Fibroblast of lung (primary cell): Measurements from ENCODE around the gene LIG1. TPM values are rescaled to one million over a fixed set of nuclear protein-coding genes. Genes with fewer than 3 reads are reported as not detected.

Experiments
- DNase-seq, 2 donors: peaks; one replicate each; pipeline versions ENCODE4 v3.0.0 to v3.0.0-alpha.2; 2010; ENCODE audit warnings: low read depth in 2 of 2
- H2AFZ ChIP-seq: 2 replicates; pipeline ENCODE4 v1.5.1; 2012; ENCODE audit warnings: low read length, control low read depth, inconsistent platforms
- H3K27ac ChIP-seq: 2 replicates; pipeline ENCODE4 v1.5.1; 2011; ENCODE audit warnings: low read length, control low read depth; ENCODE audit not compliant: insufficient read depth
- H3K27me3 ChIP-seq: 2 replicates; pipeline ENCODE4 v1.5.1; 2011; ENCODE audit warnings: mild to moderate bottlenecking, low read length; ENCODE audit not compliant: control insufficient read depth, insufficient read depth
- H3K36me3 ChIP-seq: 2 replicates; pipeline ENCODE4 v1.5.1; 2011; ENCODE audit warnings: low read length; ENCODE audit not compliant: control insufficient read depth, insufficient read depth
- H3K4me1 ChIP-seq: 2 replicates; pipeline ENCODE4 v1.5.1; 2011; ENCODE audit warnings: low read length; ENCODE audit not compliant: control insufficient read depth, insufficient read depth; ENCODE audit errors: extremely low read depth
- H3K4me2 ChIP-seq: 2 replicates; pipeline ENCODE4 v1.5.1; 2011; ENCODE audit warnings: low read length, control low read depth; ENCODE audit not compliant: insufficient read depth; ENCODE audit errors: extremely low read depth
- H3K4me3 ChIP-seq, 4 experiments: fragments of 200-600 bp in 1 of 4; sonication (generic) in 1 of 4; replicated peaks in 1 of 4; 2 replicates each; pipeline ENCODE4 v1.5.1; 2011 to 2016; ENCODE audit warnings: low read length in 4 of 4, low read depth in 3 of 4, mild to moderate bottlenecking in 3 of 4, control low read depth in 2 of 4, inconsistent platforms in 1 of 4, mixed read lengths in 1 of 4; ENCODE audit not compliant: insufficient read depth in 1 of 4; ENCODE audit errors: control extremely low read depth in 1 of 4
- H3K79me2 ChIP-seq: 2 replicates; pipeline ENCODE4 v1.5.1; 2012; ENCODE audit warnings: mild to moderate bottlenecking, low read length, inconsistent platforms; ENCODE audit not compliant: control insufficient read depth, insufficient read depth
- H3K9ac ChIP-seq: 2 replicates; pipeline ENCODE4 v1.5.1; 2011; ENCODE audit warnings: mild to moderate bottlenecking, low read length, control low read depth; ENCODE audit not compliant: insufficient read depth
- H3K9me3 ChIP-seq: 2 replicates; pipeline ENCODE4 v1.5.1; 2012; ENCODE audit warnings: low read depth, low read length; ENCODE audit not compliant: control insufficient read depth, insufficient read depth
- H4K20me1 ChIP-seq: 2 replicates; pipeline ENCODE4 v1.5.1; 2011; ENCODE audit warnings: low read length; ENCODE audit not compliant: control insufficient read depth, insufficient read depth; ENCODE audit errors: extremely low read depth
- EZH2 ChIP-seq: IDR thresholded peaks from 2 replicates; pipeline ENCODE4 v1.5.1; 2012; ENCODE audit warnings: low read length, control low read depth, mild to moderate bottlenecking; ENCODE audit errors: missing control alignments
- polyA plus RNA-seq, 2 donors: library from polyadenylated mRNA; depleted of rRNA in 1 of 2; stranded (reverse) in 1 of 2; unstranded in 1 of 2; fragments of >200 nt; gene quantifications; 2 replicates each; pipeline ENCODE4 v1.2.1, GENCODE V29; 2011 to 2012; ENCODE audit warnings: missing spikeins in 1 of 2
- total RNA-seq: library from RNA; depleted of rRNA; stranded (reverse); fragments of >200 nt; gene quantifications from 2 replicates; pipeline ENCODE4 v1.2.1, GENCODE V29; 2014
- TF ChIP-seq, protein P1 (sequence below), 2 donors: IDR thresholded peaks in 1 of 2; conservative IDR thresholded peaks in 1 of 2; 1 replicate in 1 of 2; 2 replicates in 1 of 2; pipeline ENCODE4 v1.5.1; 2011 to 2012; ENCODE audit warnings: low read length in 2 of 2, control low read depth in 1 of 2, inconsistent platforms in 1 of 2, low read depth in 1 of 2, mild to moderate bottlenecking in 1 of 2

LIG1 gene
- total and polyA plus RNA-seq, 2 donors (not counting 1 experiment from before 2014, with no cell fraction given): 10.6 TPM

DNA sequence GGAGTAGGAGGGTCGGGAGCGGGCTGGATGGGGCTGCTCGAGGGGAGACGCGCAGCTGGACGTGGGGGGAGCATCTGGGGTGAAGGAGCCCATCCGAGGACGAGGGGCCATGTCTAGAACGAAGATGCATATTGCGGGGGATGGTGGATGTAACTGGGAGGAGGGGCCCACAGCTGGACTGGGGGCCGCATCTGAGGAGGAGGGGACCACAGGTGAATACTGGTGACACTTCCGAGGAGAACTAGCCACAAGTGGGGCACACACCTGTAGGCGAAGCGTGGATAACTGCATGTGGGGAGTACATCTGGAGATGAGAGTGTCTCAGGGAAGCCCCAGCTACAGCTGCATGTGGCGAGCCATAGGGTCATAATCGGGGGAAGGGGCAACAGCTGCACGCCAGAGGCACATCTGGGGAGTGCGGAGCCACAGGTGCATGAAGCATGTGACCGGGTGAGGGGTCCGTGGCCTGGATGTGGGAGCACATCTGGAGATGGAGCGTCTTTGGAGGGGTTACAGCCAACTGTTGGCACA is 738 bp upstream of the LIG1 start:
- no peak for TF ChIP-seq EZH2
- TF ChIP-seq, protein P1, sequence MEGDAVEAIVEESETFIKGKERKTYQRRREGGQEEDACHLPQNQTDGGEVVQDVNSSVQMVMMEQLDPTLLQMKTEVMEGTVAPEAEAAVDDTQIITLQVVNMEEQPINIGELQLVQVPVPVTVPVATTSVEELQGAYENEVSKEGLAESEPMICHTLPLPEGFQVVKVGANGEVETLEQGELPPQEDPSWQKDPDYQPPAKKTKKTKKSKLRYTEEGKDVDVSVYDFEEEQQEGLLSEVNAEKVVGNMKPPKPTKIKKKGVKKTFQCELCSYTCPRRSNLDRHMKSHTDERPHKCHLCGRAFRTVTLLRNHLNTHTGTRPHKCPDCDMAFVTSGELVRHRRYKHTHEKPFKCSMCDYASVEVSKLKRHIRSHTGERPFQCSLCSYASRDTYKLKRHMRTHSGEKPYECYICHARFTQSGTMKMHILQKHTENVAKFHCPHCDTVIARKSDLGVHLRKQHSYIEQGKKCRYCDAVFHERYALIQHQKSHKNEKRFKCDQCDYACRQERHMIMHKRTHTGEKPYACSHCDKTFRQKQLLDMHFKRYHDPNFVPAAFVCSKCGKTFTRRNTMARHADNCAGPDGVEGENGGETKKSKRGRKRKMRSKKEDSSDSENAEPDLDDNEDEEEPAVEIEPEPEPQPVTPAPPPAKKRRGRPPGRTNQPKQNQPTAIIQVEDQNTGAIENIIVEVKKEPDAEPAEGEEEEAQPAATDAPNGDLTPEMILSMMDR (conservative IDR thresholded peaks at IDR 0.05 in 1 of 2, IDR thresholded peaks at IDR 0.05 in 1 of 2; ENCODE audit: low read depth in 1 of 2, low read length in 2 of 2): no peak
- Histone ChIP-seq H3K27me3 (no peaks in the 10 kb centered on the region), H3K36me3 (no peaks in the 10 kb centered on the region), H3K79me2 (peaks cover 26% of the 10 kb centered on the region), H3K9me3 (no peaks in the 10 kb centered on the region), H3K4me1 (peaks cover 2% of the 10 kb centered on the region), H3K4me3 (peak overlapping the region; percentile 77 to 97 (median 82)), H4K20me1 (no peaks in the 10 kb centered on the region), H3K4me2 (peak overlapping the region; percentile 93), H3K9ac (peak overlapping the region; percentile 73), H2AFZ (peak overlapping the region; percentile 76), H3K27ac (peak overlapping the region; percentile 5)
- no peak for DNase-seq

DNA sequence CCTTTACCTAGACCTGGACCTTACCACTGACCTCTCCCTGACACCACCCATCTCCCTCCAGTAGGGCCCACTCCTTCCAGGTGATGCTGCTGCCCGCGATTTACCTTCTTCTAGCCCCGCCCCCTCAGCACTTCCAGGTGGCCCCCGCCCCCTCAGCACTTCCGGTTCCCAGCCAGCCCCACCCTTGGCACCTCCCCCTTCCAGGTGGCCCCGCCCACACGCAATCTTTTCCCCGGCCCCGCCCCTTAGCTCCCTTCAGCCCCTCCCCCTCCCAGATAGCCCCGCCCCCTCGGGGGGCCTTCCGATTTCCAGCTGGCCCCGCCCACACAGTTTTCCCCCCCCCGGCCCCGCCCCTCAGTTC is 586 bp downstream of the LIG1 start:
- Histone ChIP-seq H3K36me3 (no peaks in the 10 kb centered on the region), H3K4me1 (peaks cover 2% of the 10 kb centered on the region), H4K20me1 (no peaks in the 10 kb centered on the region), H3K9ac (no peak overlapping the region), H3K4me2 (peak overlapping the region; percentile 86), H3K4me3 (peak overlapping the region; percentile 77 to 87 (median 82)), H2AFZ (peak overlapping the region; percentile 58), H3K27ac (peak overlapping the region; percentile 87), H3K27me3 (no peaks in the 10 kb centered on the region), H3K79me2 (peaks cover 26% of the 10 kb centered on the region), H3K9me3 (no peaks in the 10 kb centered on the region)
- TF ChIP-seq, protein P1 (conservative IDR thresholded peaks at IDR 0.05 in 1 of 2, IDR thresholded peaks at IDR 0.05 in 1 of 2; ENCODE audit: low read depth in 1 of 2, low read length in 2 of 2): no peak
- TF ChIP-seq EZH2: no peak
- DNase-seq: peak; percentile 37 to 71

DNA sequence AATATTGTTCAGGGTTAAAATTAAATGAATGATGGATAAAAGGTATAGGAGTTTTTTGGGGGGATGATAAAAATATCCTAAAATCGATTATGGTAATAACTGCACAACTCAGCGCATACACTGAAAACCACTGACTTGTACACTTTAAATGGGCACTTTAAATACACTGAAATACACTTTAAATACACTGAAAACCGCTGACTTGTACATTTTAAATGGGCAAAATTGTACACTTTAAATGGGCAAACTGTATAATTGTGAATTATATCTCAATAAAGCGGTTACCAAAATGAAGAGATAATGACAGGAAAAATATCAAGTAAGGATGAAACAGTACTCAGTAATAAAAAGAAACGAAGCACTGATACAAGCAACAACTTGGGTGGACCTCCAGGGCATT is 1.5 kb downstream of the LIG1 start:
- H3K36me3 ChIP-seq: no peaks in the 10 kb centered on the region

More for the DNA sequence above, 1.5 kb downstream of the LIG1 start:
- Histone ChIP-seq H3K4me3 (no peak overlapping the region), H3K4me1 (peaks cover 2% of the 10 kb centered on the region), H3K79me2 (peaks cover 26% of the 10 kb centered on the region), H3K9ac (no peak overlapping the region), H3K9me3 (no peaks in the 10 kb centered on the region), H3K27me3 (no peaks in the 10 kb centered on the region), H4K20me1 (no peaks in the 10 kb centered on the region), H3K27ac (no peak overlapping the region), H2AFZ (no peak overlapping the region), H3K4me2 (no peak overlapping the region)
- no peak for TF ChIP-seq EZH2
- TF ChIP-seq, protein P1 (conservative IDR thresholded peaks at IDR 0.05 in 1 of 2, IDR thresholded peaks at IDR 0.05 in 1 of 2; ENCODE audit: low read depth in 1 of 2, low read length in 2 of 2): no peak
- no peak for DNase-seq
